HepG2 (cell line): ENCODE data around the gene ZNF213. TPM values are rescaled to one million over a fixed set of nuclear protein-coding genes. Genes with fewer than 3 reads are reported as not detected.
A peak's percentile ranks its signal among the peaks of the same experiment; 100 is the strongest.

Source experiments
- ARNTL ChIP-seq: sonication (generic); formaldehyde crosslinking; IDR thresholded peaks from 2 replicates; pipeline ENCODE4 v1.4.0; 2020; ENCODE audit warnings: mild to moderate bottlenecking, missing genetic modification reagents
- BCL3 ChIP-seq: sonication (generic); formaldehyde crosslinking; IDR thresholded peaks from 2 replicates; pipeline ENCODE4 v1.5.1; 2020; ENCODE audit warnings: mild to moderate bottlenecking, missing genetic modification reagents, moderate library complexity
- DNMT3B ChIP-seq: conservative IDR thresholded peaks from 2 replicates; pipeline ENCODE4 v1.6.1; 2016; ENCODE audit warnings: missing biosample characterization, control low read depth
- ETV6 ChIP-seq: sonication (generic); formaldehyde crosslinking; conservative IDR thresholded peaks from 2 replicates; pipeline ENCODE4 v1.4.0; 2020; ENCODE audit warnings: missing genetic modification reagents
- HDAC6 ChIP-seq: fragments of 200-600 bp; sonication (generic); IDR thresholded peaks from 2 replicates; pipeline ENCODE4 v1.7.0; 2017; ENCODE audit warnings: mild to moderate bottlenecking, antibody characterized with exemption, low read length, low read depth
- HNRNPL ChIP-seq: fragments of 200-400 bp; formaldehyde crosslinking; IDR thresholded peaks from 2 replicates; pipeline ENCODE4 v1.6.1; 2017; ENCODE audit warnings: mild to moderate bottlenecking, low read depth, low read length
- HNRNPLL ChIP-seq: fragments of 200-400 bp; formaldehyde crosslinking; IDR thresholded peaks from 2 replicates; pipeline ENCODE4 v1.6.1; 2017; ENCODE audit warnings: mild to moderate bottlenecking, low read depth, low read length; ENCODE audit not compliant: poor library complexity, severe bottlenecking
- MAFF ChIP-seq: IDR thresholded peaks from 2 replicates; pipeline ENCODE4 v1.6.1; 2011; ENCODE audit warnings: low read depth, low read length, improper control_type of control experiment
- MYNN ChIP-seq: sonication (generic); formaldehyde crosslinking; IDR thresholded peaks from 2 replicates; pipeline ENCODE4 v1.4.0; 2020; ENCODE audit warnings: mild to moderate bottlenecking, low read depth, missing genetic modification reagents
- NFE2L1 ChIP-seq: sonication (generic); formaldehyde crosslinking; IDR thresholded peaks from 2 replicates; pipeline ENCODE4 v1.4.0; 2020; ENCODE audit warnings: missing genetic modification reagents, mild to moderate bottlenecking, borderline replicate concordance
- PHF5A ChIP-seq: IDR thresholded peaks from one replicate; pipeline ENCODE4 v1.6.1; 2018; ENCODE audit warnings: low read depth, missing genetic modification reagents; ENCODE audit not compliant: unreplicated experiment
- PITX1 ChIP-seq: sonication (generic); formaldehyde crosslinking; IDR thresholded peaks from 2 replicates; pipeline ENCODE4 v1.5.1; 2020; ENCODE audit warnings: mild to moderate bottlenecking, missing genetic modification reagents
- PRDM15 ChIP-seq: sonication (generic); formaldehyde crosslinking; IDR thresholded peaks from 2 replicates; pipeline ENCODE4 v1.4.0; 2020; ENCODE audit warnings: missing genetic modification reagents
- SMAD9 ChIP-seq: sonication (generic); formaldehyde crosslinking; IDR thresholded peaks from 2 replicates; pipeline ENCODE4 v1.5.1; 2020; ENCODE audit warnings: mild to moderate bottlenecking, missing genetic modification reagents
- TBX3 ChIP-seq: fragments of 450-650 bp; IDR thresholded peaks from 2 replicates; pipeline ENCODE4 v1.6.1; 2017; ENCODE audit warnings: antibody characterized with exemption, mild to moderate bottlenecking, inconsistent platforms, borderline replicate concordance
- ZFP1 ChIP-seq: IDR thresholded peaks from 2 replicates; pipeline ENCODE4 v1.6.1; 2016
- ZNF12 ChIP-seq: sonication (generic); formaldehyde crosslinking; IDR thresholded peaks from 2 replicates; pipeline ENCODE4 v1.5.0; 2020; ENCODE audit warnings: missing genetic modification reagents
- ZNF205 ChIP-seq: IDR thresholded peaks from 2 replicates; pipeline ENCODE4 v1.6.1; 2018; ENCODE audit warnings: missing biosample characterization, missing genetic modification reagents
- ZNF264 ChIP-seq: sonication (generic); formaldehyde crosslinking; IDR thresholded peaks from 2 replicates; pipeline ENCODE4 v1.4.0; 2020; ENCODE audit warnings: missing genetic modification reagents
- ZNF333 ChIP-seq: sonication (generic); formaldehyde crosslinking; IDR thresholded peaks from 2 replicates; pipeline ENCODE4 v1.4.0; 2020; ENCODE audit warnings: mild to moderate bottlenecking, missing genetic modification reagents, borderline replicate concordance
- ZNF747 ChIP-seq: sonication (generic); formaldehyde crosslinking; IDR thresholded peaks from 2 replicates; pipeline ENCODE4 v1.8.1; 2023; ENCODE audit warnings: missing genetic modification reagents, mild to moderate bottlenecking, borderline replicate concordance
- ZNF850 ChIP-seq: sonication (generic); formaldehyde crosslinking; conservative IDR thresholded peaks from 2 replicates; pipeline ENCODE4 v1.9.0; 2021; ENCODE audit warnings: mild to moderate bottlenecking, missing genetic modification reagents
- ZXDC ChIP-seq: sonication (generic); formaldehyde crosslinking; IDR thresholded peaks from 2 replicates; pipeline ENCODE4 v1.5.0; 2020; ENCODE audit warnings: mild to moderate bottlenecking, missing genetic modification reagents
- polyA plus RNA-seq, 8 experiments: library from polyadenylated mRNA; depleted of rRNA in 3 of 8; stranded (reverse) in 7 of 8; unstranded in 1 of 8; fragments of >200 nt; fragmentation: Illumina TruSeq in 4 of 8; extraction: Trizol in 4 of 8; gene quantifications; 2 replicates each; pipeline versions ENCODE4 v1.2.1 to v1.2.3, GENCODE V29; 2011 to 2016; ENCODE audit warnings: low read depth in 4 of 8, missing spikeins in 1 of 8, mixed read lengths in 1 of 8; ENCODE audit not compliant: insufficient read depth in 1 of 8
- total RNA-seq, 5 experiments: library from RNA; depleted of rRNA; stranded (reverse); fragments of >200 nt; fragmentation: Illumina TruSeq; extraction: Trizol; gene quantifications; 2 replicates each; pipeline ENCODE4 v1.2.3, GENCODE V29; 2016; ENCODE audit warnings: low read depth in 1 of 5

The ZNF213 gene
- total and polyA plus RNA-seq, 2 of the 13 experiments (the other 11 are each of a cell fraction or from before 2014, with no cell fraction given), result 0.59 to 0.97 TPM

- TF ChIP-seq ZXDC (CRISPR knock-in tag), result no peak
- peak; percentile 72; the same call in 1 of the 2 replicates for TF ChIP-seq ZNF205 (CRISPR knock-in tag)
- peak; percentile 62; the same call in 1 of the 2 replicates for TF ChIP-seq ZNF747
- no peak for TF ChIP-seq MAFF
- peak; percentile 62; the same call in 1 of the 2 replicates for TF ChIP-seq BCL3
- 0 out of 2 replicates have a peak, but pooled peaks have one; percentile 49 for TF ChIP-seq HNRNPL
- TF ChIP-seq PRDM15 (CRISPR knock-in tag), result no peak
- TF ChIP-seq ETV6 (CRISPR knock-in tag), result 0 out of 2 replicates have a peak, but pooled peaks have one; percentile 44
- peak; percentile 77; the same call in 1 of the 2 replicates for TF ChIP-seq TBX3
- no peak for TF ChIP-seq ZNF333 (CRISPR knock-in tag)
- TF ChIP-seq ZNF12 (CRISPR knock-in tag), result no peak
- peak; percentile 91; the same call in 1 of the 2 replicates for TF ChIP-seq DNMT3B (CRISPR knock-in tag)
- peak; percentile 44; the same call in 1 of the 2 replicates for TF ChIP-seq SMAD9
- TF ChIP-seq ZNF850 (CRISPR knock-in tag), result no peak
- TF ChIP-seq HDAC6, result no peak
- TF ChIP-seq ARNTL (CRISPR knock-in tag), result peak; percentile 42; the same call in 1 of the 2 replicates
- peak; percentile 90 for TF ChIP-seq PHF5A
- TF ChIP-seq MYNN (CRISPR knock-in tag), result no peak
- 0 out of 2 replicates have a peak, but pooled peaks have one; percentile 47 for TF ChIP-seq ZNF264 (CRISPR knock-in tag)
- no peak for TF ChIP-seq HNRNPLL
- TF ChIP-seq ZFP1 (CRISPR knock-in tag), result peak; percentile 59; the same call in 1 of the 2 replicates
- TF ChIP-seq NFE2L1 (CRISPR knock-in tag), result no peak
- TF ChIP-seq PITX1, result peak; percentile 77
Observed at GRCh38 chr16:3152277-3152990, 17.6 kb downstream of the ZNF213 start (continued).
